A549 (cell line): ENCODE results near the gene EIF3D.

Experiments used
- CBX2 ChIP-seq: fragments of 200-600 bp; sonication (generic); IDR thresholded peaks from 2 replicates; pipeline ENCODE4 v1.6.1; 2016; ENCODE audit warnings: low read depth, mild to moderate bottlenecking, borderline replicate concordance
- CEBPB ChIP-seq, 2 experiments: fragments of >200 bp in 1 of 2; sonication (Bioruptor Twin) in 1 of 2; formaldehyde crosslinking in 1 of 2; IDR thresholded peaks; 2 replicates each; pipeline ENCODE4 v1.6.1; 2012 to 2016
- JUN ChIP-seq, 2 experiments: fragments of >200 bp; sonication (Bioruptor Twin); formaldehyde crosslinking; IDR thresholded peaks; 2 replicates in 1 of 2; 3 replicates in 1 of 2; pipeline ENCODE4 v1.6.1; 2016 to 2017
- JUNB ChIP-seq: fragments of >200 bp; sonication (Bioruptor Twin); formaldehyde crosslinking; IDR thresholded peaks from 2 replicates; pipeline ENCODE4 v1.6.1; 2016
- MAFK ChIP-seq: fragments of 450-650 bp; IDR thresholded peaks from 2 replicates; pipeline ENCODE4 v1.6.1; 2014; ENCODE audit not compliant: partially characterized antibody
- MYC ChIP-seq: IDR thresholded peaks from 2 replicates; pipeline ENCODE4 v1.6.1; 2012; ENCODE audit warnings: mild to moderate bottlenecking, inconsistent platforms, low read length, improper control_type of control experiment, borderline replicate concordance
- NR3C1 ChIP-seq: fragments of >200 bp; sonication (Bioruptor Twin); formaldehyde crosslinking; IDR thresholded peaks from 3 replicates; pipeline ENCODE4 v1.6.1; 2017
- POLR2A ChIP-seq: IDR thresholded peaks from 2 replicates; pipeline ENCODE4 v1.6.1; 2012; ENCODE audit warnings: mild to moderate bottlenecking, low read length
- RAD21 ChIP-seq, 2 experiments: fragments of >200 bp in 1 of 2; sonication (Bioruptor Twin) in 1 of 2; formaldehyde crosslinking in 1 of 2; IDR thresholded peaks in 1 of 2; conservative IDR thresholded peaks in 1 of 2; 2 replicates in 1 of 2; 3 replicates in 1 of 2; pipeline ENCODE4 v1.6.1; 2012 to 2018; ENCODE audit warnings: inconsistent platforms in 1 of 2
- RCOR1 ChIP-seq: fragments of 150-350 bp; IDR thresholded peaks from 2 replicates; pipeline ENCODE4 v1.6.1; 2014; ENCODE audit warnings: antibody characterized with exemption, low read length, low read depth
- ZSCAN20 ChIP-seq: fragments of 250-450 bp; sonication (Bioruptor Pico); IDR thresholded peaks from 2 replicates; pipeline ENCODE4 v1.8.0; 2022; ENCODE audit warnings: mild to moderate bottlenecking, moderate library complexity
- TF ChIP-seq, protein P1 (sequence below): fragments of >200 bp; sonication (Bioruptor Twin); formaldehyde crosslinking; IDR thresholded peaks from 3 replicates; pipeline ENCODE4 v1.5.1; 2016
- TF ChIP-seq, protein P2 (sequence below): fragments of 450-650 bp; IDR thresholded peaks from 2 replicates; pipeline ENCODE4 v1.6.1; 2014; ENCODE audit warnings: antibody characterized with exemption

DNA sequence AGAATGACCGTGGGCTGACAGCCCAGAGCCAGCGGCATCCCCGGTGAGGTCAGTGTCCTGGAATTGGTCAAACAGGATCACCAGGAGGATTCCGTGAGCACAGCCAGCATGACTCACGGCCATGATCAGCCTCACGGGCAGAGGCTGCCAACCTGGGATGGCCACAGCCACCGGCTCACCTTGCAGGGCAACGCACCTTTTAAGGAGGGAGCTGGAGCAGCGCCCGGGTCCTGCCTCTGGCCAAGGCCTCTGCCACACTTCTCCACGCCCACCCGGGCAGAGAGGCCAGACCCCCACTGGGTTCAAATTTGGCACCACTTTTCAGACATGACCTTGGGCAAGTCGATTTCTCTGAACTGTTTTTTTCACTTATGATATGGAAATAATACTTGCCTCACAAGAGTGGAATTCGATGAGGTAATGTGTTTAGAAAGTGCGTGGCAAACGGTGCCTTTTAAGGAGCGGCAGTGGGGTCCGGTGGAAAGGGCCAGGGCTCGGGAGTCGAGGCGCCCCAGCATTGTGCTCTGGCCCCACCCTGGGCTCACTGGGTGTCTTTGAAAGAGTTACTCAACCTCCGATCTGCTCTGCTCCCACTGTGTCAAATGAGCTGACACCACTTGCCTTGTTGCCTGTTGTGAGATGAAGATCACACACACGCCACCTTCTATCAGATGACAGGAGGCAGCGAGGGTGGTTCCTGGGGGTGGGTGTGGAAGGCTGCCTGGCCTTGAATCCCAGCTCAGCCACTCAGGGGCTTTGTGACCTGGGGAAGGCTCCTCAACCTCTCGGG lies 63.5 kb downstream of the EIF3D start:
- TF ChIP-seq CEBPB (IDR thresholded peaks at IDR 0.05), result peak in 1 of 2 experiments; percentile 37; a peak in 1 of 4 replicates
- TF ChIP-seq, protein P1, sequence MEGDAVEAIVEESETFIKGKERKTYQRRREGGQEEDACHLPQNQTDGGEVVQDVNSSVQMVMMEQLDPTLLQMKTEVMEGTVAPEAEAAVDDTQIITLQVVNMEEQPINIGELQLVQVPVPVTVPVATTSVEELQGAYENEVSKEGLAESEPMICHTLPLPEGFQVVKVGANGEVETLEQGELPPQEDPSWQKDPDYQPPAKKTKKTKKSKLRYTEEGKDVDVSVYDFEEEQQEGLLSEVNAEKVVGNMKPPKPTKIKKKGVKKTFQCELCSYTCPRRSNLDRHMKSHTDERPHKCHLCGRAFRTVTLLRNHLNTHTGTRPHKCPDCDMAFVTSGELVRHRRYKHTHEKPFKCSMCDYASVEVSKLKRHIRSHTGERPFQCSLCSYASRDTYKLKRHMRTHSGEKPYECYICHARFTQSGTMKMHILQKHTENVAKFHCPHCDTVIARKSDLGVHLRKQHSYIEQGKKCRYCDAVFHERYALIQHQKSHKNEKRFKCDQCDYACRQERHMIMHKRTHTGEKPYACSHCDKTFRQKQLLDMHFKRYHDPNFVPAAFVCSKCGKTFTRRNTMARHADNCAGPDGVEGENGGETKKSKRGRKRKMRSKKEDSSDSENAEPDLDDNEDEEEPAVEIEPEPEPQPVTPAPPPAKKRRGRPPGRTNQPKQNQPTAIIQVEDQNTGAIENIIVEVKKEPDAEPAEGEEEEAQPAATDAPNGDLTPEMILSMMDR, result no peak
- TF ChIP-seq, protein P2, sequence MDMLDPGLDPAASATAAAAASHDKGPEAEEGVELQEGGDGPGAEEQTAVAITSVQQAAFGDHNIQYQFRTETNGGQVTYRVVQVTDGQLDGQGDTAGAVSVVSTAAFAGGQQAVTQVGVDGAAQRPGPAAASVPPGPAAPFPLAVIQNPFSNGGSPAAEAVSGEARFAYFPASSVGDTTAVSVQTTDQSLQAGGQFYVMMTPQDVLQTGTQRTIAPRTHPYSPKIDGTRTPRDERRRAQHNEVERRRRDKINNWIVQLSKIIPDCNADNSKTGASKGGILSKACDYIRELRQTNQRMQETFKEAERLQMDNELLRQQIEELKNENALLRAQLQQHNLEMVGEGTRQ, result no peak
- no peak for TF ChIP-seq RCOR1
- peak; percentile 58; a peak in 4 of 5 replicates for TF ChIP-seq JUN (IDR thresholded peaks at IDR 0.05)
- no peak for TF ChIP-seq MAFK
- TF ChIP-seq POLR2A, result no peak
- TF ChIP-seq JUNB, result peak; percentile 74
- no peak for TF ChIP-seq NR3C1
- no peak for TF ChIP-seq ZSCAN20 (CRISPR knock-in tag)
- TF ChIP-seq RAD21 (conservative IDR thresholded peaks at IDR 0.05 in 1 of 2, IDR thresholded peaks at IDR 0.05 in 1 of 2), result no peak
- no peak for TF ChIP-seq MYC
- TF ChIP-seq CBX2, result no peak
